Uterus (tissue), 4 donors: ENCODE results near the gene KRT86. TPM values are rescaled to one million over a fixed set of nuclear protein-coding genes. Genes with fewer than 3 reads are reported as not detected.

Experiments used
- DNase-seq, 2 donors: peaks; one replicate each; pipeline ENCODE4 v3.0.0-alpha.2; 2019 to 2020
- H3K27ac ChIP-seq, 2 donors: fragments of 200-600 bp; sonication (generic); 1 replicate in 1 of 2; 2 replicates in 1 of 2; pipeline ENCODE4 v1.5.1; 2016 to 2018
- H3K27me3 ChIP-seq, 2 donors: fragments of 200-600 bp; sonication (generic); one replicate each; pipeline ENCODE4 v1.5.1; 2018 to 2019; ENCODE audit warnings: control low read depth in 1 of 2
- H3K36me3 ChIP-seq, 2 donors: fragments of 200-600 bp; sonication (generic); one replicate each; pipeline ENCODE4 v1.5.1; 2019; ENCODE audit warnings: control low read depth in 1 of 2
- H3K4me1 ChIP-seq, 2 donors: fragments of 200-600 bp; sonication (generic); one replicate each; pipeline ENCODE4 v1.5.1; 2018 to 2019; ENCODE audit warnings: control low read depth in 1 of 2
- H3K4me3 ChIP-seq, 2 donors: fragments of 200-600 bp; sonication (generic); 1 replicate in 1 of 2; 2 replicates in 1 of 2; pipeline ENCODE4 v1.5.1; 2018 to 2019; ENCODE audit warnings: mild to moderate bottlenecking in 1 of 2
- H3K9me3 ChIP-seq, 2 donors: fragments of 200-600 bp; sonication (generic); one replicate each; pipeline ENCODE4 v1.5.1; 2019; ENCODE audit warnings: control low read depth in 1 of 2
- POLR2A ChIP-seq, 2 donors: fragments of 450-650 bp; IDR thresholded peaks; one replicate each; pipeline ENCODE4 v1.6.1; 2016; ENCODE audit warnings: antibody characterized with exemption in 2 of 2, mild to moderate bottlenecking in 1 of 2, moderate library complexity in 1 of 2
- intact Hi-C: fragments of 100-400 bp; cut with DNase I; formaldehyde crosslinking; loops from one replicate; pipeline ENCODE4 v1.15.1; 2023; ENCODE audit warnings: low total_unique reads
- total RNA-seq, 4 donors: library from RNA; depleted of rRNA in 3 of 4; stranded (reverse); fragments of >200 nt in 3 of 4; gene quantifications; one replicate each; pipeline versions ENCODE4 v1.1.0 to v1.2.4, GENCODE V29; 2014 to 2023
- TF ChIP-seq, protein P1 (sequence below), 4 experiments: fragments of 200-600 bp in 2 of 4; fragments of 450-650 bp in 2 of 4; sonication (generic) in 2 of 4; IDR thresholded peaks; one replicate each; pipeline ENCODE4 v1.5.1; 2016 to 2019; ENCODE audit warnings: antibody characterized with exemption in 4 of 4, mild to moderate bottlenecking in 2 of 4, moderate library complexity in 1 of 4
- donor health status: DM: yes; HTN: yes; CAD: no.

Gene KRT86
- total RNA-seq, 4 donors from 2014 or later = 0.35 TPM; not detected in 3

GRCh38 chr12:52331833-52332232, 57.4 kb downstream of the KRT86 start:
- peaks cover 0 to 4% of the 10 kb centered on the region in 2 donors for H3K9me3 ChIP-seq
- TF ChIP-seq, protein P1, sequence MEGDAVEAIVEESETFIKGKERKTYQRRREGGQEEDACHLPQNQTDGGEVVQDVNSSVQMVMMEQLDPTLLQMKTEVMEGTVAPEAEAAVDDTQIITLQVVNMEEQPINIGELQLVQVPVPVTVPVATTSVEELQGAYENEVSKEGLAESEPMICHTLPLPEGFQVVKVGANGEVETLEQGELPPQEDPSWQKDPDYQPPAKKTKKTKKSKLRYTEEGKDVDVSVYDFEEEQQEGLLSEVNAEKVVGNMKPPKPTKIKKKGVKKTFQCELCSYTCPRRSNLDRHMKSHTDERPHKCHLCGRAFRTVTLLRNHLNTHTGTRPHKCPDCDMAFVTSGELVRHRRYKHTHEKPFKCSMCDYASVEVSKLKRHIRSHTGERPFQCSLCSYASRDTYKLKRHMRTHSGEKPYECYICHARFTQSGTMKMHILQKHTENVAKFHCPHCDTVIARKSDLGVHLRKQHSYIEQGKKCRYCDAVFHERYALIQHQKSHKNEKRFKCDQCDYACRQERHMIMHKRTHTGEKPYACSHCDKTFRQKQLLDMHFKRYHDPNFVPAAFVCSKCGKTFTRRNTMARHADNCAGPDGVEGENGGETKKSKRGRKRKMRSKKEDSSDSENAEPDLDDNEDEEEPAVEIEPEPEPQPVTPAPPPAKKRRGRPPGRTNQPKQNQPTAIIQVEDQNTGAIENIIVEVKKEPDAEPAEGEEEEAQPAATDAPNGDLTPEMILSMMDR (IDR thresholded peaks at IDR 0.05) = no peak
- no peak for TF ChIP-seq POLR2A (IDR thresholded peaks at IDR 0.05)
- H3K4me3 ChIP-seq = no peak overlapping the region
- no peak overlapping the region for H3K27ac ChIP-seq
- no peaks in the 10 kb centered on the region for H3K27me3 ChIP-seq
- H3K36me3 ChIP-seq = no peaks in the 10 kb centered on the region
- no peaks in the 10 kb centered on the region for H3K4me1 ChIP-seq
- DNase-seq = no peak
- intact Hi-C loops = no loop called here

- TF ChIP-seq, protein P1 (IDR thresholded peaks at IDR 0.05) = no peak
- no peak for TF ChIP-seq POLR2A (IDR thresholded peaks at IDR 0.05)
- H3K27me3 ChIP-seq = no peaks in the 10 kb centered on the region
- intact Hi-C loops = no loop called here
- no peak for DNase-seq
- H3K27ac ChIP-seq = no peak overlapping the region
- no peak overlapping the region for H3K4me3 ChIP-seq
- H3K36me3 ChIP-seq = no peaks in the 10 kb centered on the region
- peaks cover 0 to 4% of the 10 kb centered on the region in 2 donors for H3K9me3 ChIP-seq
- no peaks in the 10 kb centered on the region for H3K4me1 ChIP-seq
Measured at GRCh38 chr12:52332381-52332780, 57.9 kb downstream of the KRT86 start.

DNA sequence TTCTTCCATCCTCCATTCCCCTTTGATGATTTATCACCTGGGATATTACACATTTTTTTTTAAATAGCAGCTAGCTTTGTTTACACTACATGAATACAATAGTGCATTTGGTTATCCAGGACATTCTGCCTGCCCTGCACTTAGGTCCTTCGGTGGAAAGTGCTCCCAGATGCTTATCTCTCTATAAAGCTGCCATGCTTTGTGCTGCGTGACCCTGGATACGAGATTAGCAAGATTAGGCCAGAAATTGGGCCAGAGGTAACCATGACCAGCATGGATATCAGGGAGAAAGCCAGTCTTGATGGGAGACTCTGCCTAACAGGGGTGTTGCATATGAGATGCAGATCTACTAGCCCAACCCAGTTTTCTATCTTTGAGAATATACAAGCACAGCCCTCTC, 58.9 kb downstream of the KRT86 start:
- H3K36me3 ChIP-seq = no peaks in the 10 kb centered on the region
- DNase-seq = no peak
- no peak overlapping the region for H3K27ac ChIP-seq
- no peaks in the 10 kb centered on the region for H3K27me3 ChIP-seq
- peaks cover 0 to 4% of the 10 kb centered on the region in 2 donors for H3K9me3 ChIP-seq
- H3K4me3 ChIP-seq = no peak overlapping the region
- no peak for TF ChIP-seq POLR2A (IDR thresholded peaks at IDR 0.05)
- TF ChIP-seq, protein P1 (IDR thresholded peaks at IDR 0.05) = no peak
- intact Hi-C loops = no loop called here
- H3K4me1 ChIP-seq = no peaks in the 10 kb centered on the region

DNA sequence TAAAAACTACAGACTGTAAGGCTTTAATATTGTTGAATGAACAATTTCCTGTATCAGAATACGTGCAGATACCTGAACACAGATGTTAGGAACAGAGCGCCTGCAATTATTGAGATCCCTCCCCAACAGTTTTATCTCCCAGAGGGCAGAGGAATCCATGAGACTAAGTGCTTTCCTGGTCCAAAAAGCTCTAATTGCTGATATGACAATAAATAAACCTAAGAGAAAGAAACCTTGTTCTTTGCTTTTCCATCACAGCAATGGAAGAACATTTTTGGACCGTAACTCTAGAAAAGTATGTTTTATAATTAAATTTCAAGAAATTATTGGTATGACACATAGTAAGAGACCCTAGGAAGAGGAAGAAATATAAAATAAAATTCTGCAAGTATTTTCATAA, 59.7 kb downstream of the KRT86 start:
- TF ChIP-seq POLR2A (IDR thresholded peaks at IDR 0.05) = no peak
- TF ChIP-seq, protein P1 (IDR thresholded peaks at IDR 0.05) = no peak
- intact Hi-C loops = no loop called here
- no peak for DNase-seq
- Histone ChIP-seq H3K27me3 (no peaks in the 10 kb centered on the region), H3K9me3 (peaks cover 0 to 4% of the 10 kb centered on the region in 2 donors), H3K4me1 (no peaks in the 10 kb centered on the region), H3K27ac (no peak overlapping the region), H3K4me3 (no peak overlapping the region), H3K36me3 (no peaks in the 10 kb centered on the region)

DNA sequence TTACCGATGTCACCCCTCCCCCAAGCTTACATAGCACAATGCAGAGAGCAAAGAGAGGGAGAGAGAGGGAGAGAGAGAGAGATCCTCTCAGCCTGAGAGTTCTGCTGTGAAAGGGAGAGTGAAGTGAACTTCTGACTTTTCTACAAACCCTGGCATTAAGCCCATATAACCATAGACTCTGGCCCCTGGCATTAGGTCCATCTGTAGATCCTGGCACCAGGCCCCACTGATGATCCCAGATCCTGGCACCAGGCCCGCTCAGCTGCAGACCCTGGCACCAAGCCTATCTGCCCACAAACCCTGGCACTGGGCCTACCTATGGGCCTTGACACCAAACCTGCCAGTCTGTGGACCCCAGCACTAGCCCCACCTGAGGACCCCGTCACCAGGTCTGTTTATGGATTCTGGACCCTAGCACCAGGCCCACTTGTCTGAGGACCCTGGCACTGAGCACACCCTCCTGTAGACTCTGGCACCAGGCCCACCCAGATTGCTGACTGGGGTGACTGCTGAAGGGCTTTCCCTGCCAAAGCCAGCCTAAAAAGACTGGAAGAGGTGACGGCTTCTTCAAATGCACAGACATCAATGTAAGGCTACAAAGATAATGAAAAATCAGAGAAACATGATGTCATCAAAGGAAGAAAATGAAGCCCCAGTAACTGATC, 61.3 kb downstream of the KRT86 start:
- Histone ChIP-seq H3K27ac (no peak overlapping the region), H3K4me1 (no peaks in the 10 kb centered on the region), H3K9me3 (peaks cover 0 to 4% of the 10 kb centered on the region in 2 donors), H3K4me3 (no peak overlapping the region), H3K36me3 (no peaks in the 10 kb centered on the region), H3K27me3 (no peaks in the 10 kb centered on the region)
- DNase-seq = no peak
- intact Hi-C loops = no loop called here
- TF ChIP-seq POLR2A (IDR thresholded peaks at IDR 0.05) = no peak
- TF ChIP-seq, protein P1 (IDR thresholded peaks at IDR 0.05) = no peak
